Astrocyte (in vitro differentiated cells and primary cell): Measurements from ENCODE around the gene VSTM5.
"Not testable (repeated sequence)": the region's sequence is repeated elsewhere in the genome, so short reads cannot be mapped to it uniquely, and the experiment has no call there.

Source experiments
- CTCF ChIP-seq: IDR thresholded peaks from 2 replicates; pipeline ENCODE4 v1.5.1; 2011; ENCODE audit warnings: low read depth, mild to moderate bottlenecking, inconsistent platforms, low read length, moderate library complexity; ENCODE audit not compliant: insufficient read depth
- EZH2 ChIP-seq: IDR thresholded peaks from 2 replicates; pipeline ENCODE4 v1.6.1; 2012; ENCODE audit warnings: mild to moderate bottlenecking, low read length, inconsistent platforms; ENCODE audit not compliant: insufficient read depth

DNA sequence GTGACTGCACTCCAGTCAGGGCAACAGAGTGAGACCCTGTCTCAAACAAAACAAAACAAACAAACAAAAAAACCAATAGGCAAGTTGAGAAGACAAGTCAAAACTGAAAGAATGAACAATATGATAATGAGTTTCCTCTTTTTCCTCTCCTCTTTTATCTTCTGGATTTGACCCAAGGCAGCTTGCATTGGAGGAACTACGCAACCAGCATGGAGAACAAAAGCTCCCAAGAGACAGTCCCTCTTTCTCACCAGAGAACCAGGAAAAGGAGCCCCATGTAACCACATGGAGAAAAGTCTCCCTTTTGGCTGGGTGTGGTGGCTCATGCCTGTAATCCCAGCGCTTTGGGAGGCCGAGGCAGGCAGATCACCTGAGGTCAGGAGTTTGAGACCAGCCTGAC is 75.9 kb downstream of the VSTM5 start:
- not testable (repeated sequence) for TF ChIP-seq CTCF, EZH2
